Dermis blood vessel endothelial cell (primary cell): ENCODE data around the gene COX8C. TPM values are rescaled to one million over a fixed set of nuclear protein-coding genes. Genes with fewer than 3 reads are reported as not detected.
A peak's percentile ranks its signal among the peaks of the same experiment; 100 is the strongest.
"Not testable (repeated sequence)": the region's sequence is repeated elsewhere in the genome, so short reads cannot be mapped to it uniquely, and the experiment has no call there.

ENCODE experiments used
- DNase-seq: peaks from one replicate; pipeline ENCODE4 v3.0.0; 2010
- total RNA-seq: library from RNA; depleted of rRNA; stranded (reverse); fragments of >200 nt; gene quantifications from 2 replicates; pipeline ENCODE4 v1.2.3, GENCODE V29; 2014

COX8C gene
- total RNA-seq, 1 donor from 2014 or later, result not detected

GRCh38 chr14:93322929-93323599 lies 23.9 kb upstream of the COX8C start:
- DNase-seq, result no peak

- DNase-seq, result no peak
Measured at GRCh38 chr14:93323600-93324174, 23.3 kb upstream of the COX8C start.

GRCh38 chr14:93326196-93326595 lies 20.8 kb upstream of the COX8C start:
- no peak for DNase-seq

- no peak for DNase-seq
Measured at GRCh38 chr14:93328546-93328945, 18.4 kb upstream of the COX8C start.

GRCh38 chr14:93329965-93330608 lies 16.9 kb upstream of the COX8C start:
- no peak for DNase-seq

GRCh38 chr14:93330609-93331000 lies 16.4 kb upstream of the COX8C start:
- DNase-seq, result no peak

- peak; percentile 93 for DNase-seq
Measured at GRCh38 chr14:93331002-93331727, 15.8 kb upstream of the COX8C start.

- peak; percentile 34 for DNase-seq
Measured at GRCh38 chr14:93331728-93332396, 15.1 kb upstream of the COX8C start.

- peak; percentile 71 for DNase-seq
Measured at GRCh38 chr14:93332397-93332852, 14.6 kb upstream of the COX8C start.

- DNase-seq, result peak; percentile 97
Measured at GRCh38 chr14:93332853-93333630, 13.9 kb upstream of the COX8C start, which contains the start of gene BTBD7. TSS of gene BTBD7 (minus strand) at chr14:93333036. CDS start at chr14:93296051, 36,985 bp downstream.

GRCh38 chr14:93333631-93334103 lies 13.3 kb upstream of the COX8C start:
- DNase-seq, result no peak

GRCh38 chr14:93337143-93337753 lies 9.7 kb upstream of the COX8C start:
- no peak for DNase-seq

- no peak for DNase-seq
Measured at GRCh38 chr14:93337884-93338283, 9.1 kb upstream of the COX8C start.

GRCh38 chr14:93343266-93343665 lies 3.7 kb upstream of the COX8C start:
- DNase-seq, result no peak

- DNase-seq, result no peak
Measured at GRCh38 chr14:93343797-93344196, 3.2 kb upstream of the COX8C start.

GRCh38 chr14:93347850-93348249 lies 868 bp downstream of the COX8C start:
- no peak for DNase-seq

- DNase-seq, result no peak
Measured at GRCh38 chr14:93348292-93348691, 1.3 kb downstream of the COX8C start.

- not testable (repeated sequence) for DNase-seq
Measured at GRCh38 chr14:93354873-93355272, 7.9 kb downstream of the COX8C start.

GRCh38 chr14:93368996-93369712 lies 22.2 kb downstream of the COX8C start:
- DNase-seq, result no peak

GRCh38 chr14:93369713-93370266 lies 22.8 kb downstream of the COX8C start:
- DNase-seq, result no peak
